AG04450 (cell line): Measurements from ENCODE around the gene CD68. TPM values are rescaled to one million over a fixed set of nuclear protein-coding genes. Genes with fewer than 3 reads are reported as not detected.

Experiments used
- CTCF ChIA-PET: fragments of 300-600, 350-600 bp; formaldehyde crosslinking; extraction: SDS; loops from one replicate; lab custom pipeline; 2022; ENCODE audit warnings: antibody characterized with exemption, inconsistent platforms; lab: Charles Lee
- POLR2A ChIA-PET: fragments of 350-600 bp; formaldehyde crosslinking; extraction: SDS; loops from one replicate; lab custom pipeline; 2021; ENCODE audit warnings: antibody characterized with exemption, inconsistent platforms; lab: Yijun Ruan, JAX
- DNase-seq: peaks from one replicate; pipeline ENCODE4 v3.0.0-alpha.2; 2011; ENCODE audit warnings: low read depth, low spot score
- H3K27ac ChIP-seq: one replicate; pipeline ENCODE4 v1.5.1; 2012; ENCODE audit warnings: low read depth, low read length, control low read depth
- H3K27me3 ChIP-seq: one replicate; pipeline ENCODE4 v1.6.0; 2012; ENCODE audit warnings: low read length; ENCODE audit not compliant: control insufficient read depth, insufficient read depth
- H3K4me3 ChIP-seq: 2 replicates; pipeline ENCODE4 v1.5.1; 2011; ENCODE audit warnings: mild to moderate bottlenecking, low read depth, low read length, control low read depth
- H3K9me3 ChIP-seq: 2 replicates; pipeline ENCODE4 v1.5.1; 2012; ENCODE audit warnings: low read length; ENCODE audit not compliant: control insufficient read depth, insufficient read depth
- CTCF ChIP-seq: IDR thresholded peaks from 2 replicates; pipeline ENCODE4 v1.5.1; 2011; ENCODE audit warnings: low read depth, low read length, control low read depth, inconsistent platforms
- polyA plus RNA-seq: library from polyadenylated mRNA; depleted of rRNA; stranded (reverse); fragments of >200 nt; gene quantifications from 2 replicates; pipeline ENCODE4 v1.2.3, GENCODE V29; 2011

CD68 gene
- polyA plus RNA-seq, 1 experiment: 34.1 TPM

GRCh38 chr17:7570351-7570750, 9.1 kb upstream of the CD68 start:
- DNase-seq: no peak
- Histone ChIP-seq H3K4me3 (no peak overlapping the region), H3K27me3 (no peaks in the 10 kb centered on the region), H3K27ac (no peak overlapping the region), H3K9me3 (peaks cover 7% of the 10 kb centered on the region; the same call in 1 of the 2 replicates)
- ChIA-PET CTCF (interaction anchor here (1.6 to 3.4 kb wide), 2 partner anchors 9 to 56 kb away, joined by 4 to 24 read pairs; partner anchors contain the start of gene SENP3), POLR2A (interaction anchor here (1.3 kb wide), 1 partner anchor 9 kb away, joined by 3 read pairs; the partner anchor contains the start of gene CD68)
- TF ChIP-seq CTCF: no peak

- Histone ChIP-seq H3K9me3 (peaks cover 7% of the 10 kb centered on the region; the same call in 1 of the 2 replicates), H3K27ac (peak overlapping the region; percentile 85), H3K27me3 (no peaks in the 10 kb centered on the region), H3K4me3 (peak overlapping the region; percentile 72)
- DNase-seq: no peak
- TF ChIP-seq CTCF: no peak
- POLR2A ChIA-PET: interaction anchor here (0.5 to 4.8 kb wide), 3 partner anchors 12 to 99 kb away, joined by 6 to 44 read pairs (median 7); partner anchors contain the start of gene MPDU1
- CTCF ChIA-PET: interaction anchor here (1.2 to 3.4 kb wide), 2 partner anchors 11 to 17 kb away, joined by 4 to 24 read pairs; partner anchors contain the start of gene SENP3
These were observed 7.2 kb upstream of the CD68 start for GRCh38 chr17:7572338-7572587.

- no peaks in the 10 kb centered on the region for H3K27me3 ChIP-seq
- POLR2A ChIA-PET: interaction anchor here (0.5 to 4.8 kb wide), 13 partner anchors 11 to 276 kb away, joined by 3 to 44 read pairs (median 6); partner anchors contain the start of genes MPDU1, POLR2A, SAT2 and SENP3
- CTCF ChIA-PET: interaction anchor here (0.9 to 3.4 kb wide), 2 partner anchors 11 to 43 kb away, joined by 3 to 24 read pairs; partner anchors contain the start of gene SENP3
- peak; percentile 98 for DNase-seq
- H3K27ac ChIP-seq: peak overlapping the region; percentile 96
- peak; percentile 6; the same call in 1 of the 2 replicates for TF ChIP-seq CTCF
- peaks cover 7% of the 10 kb centered on the region; the same call in 1 of the 2 replicates for H3K9me3 ChIP-seq
- H3K4me3 ChIP-seq: peak overlapping the region; percentile 98
These were observed 6.7 kb upstream of the CD68 start for GRCh38 chr17:7572588-7573323.

DNA sequence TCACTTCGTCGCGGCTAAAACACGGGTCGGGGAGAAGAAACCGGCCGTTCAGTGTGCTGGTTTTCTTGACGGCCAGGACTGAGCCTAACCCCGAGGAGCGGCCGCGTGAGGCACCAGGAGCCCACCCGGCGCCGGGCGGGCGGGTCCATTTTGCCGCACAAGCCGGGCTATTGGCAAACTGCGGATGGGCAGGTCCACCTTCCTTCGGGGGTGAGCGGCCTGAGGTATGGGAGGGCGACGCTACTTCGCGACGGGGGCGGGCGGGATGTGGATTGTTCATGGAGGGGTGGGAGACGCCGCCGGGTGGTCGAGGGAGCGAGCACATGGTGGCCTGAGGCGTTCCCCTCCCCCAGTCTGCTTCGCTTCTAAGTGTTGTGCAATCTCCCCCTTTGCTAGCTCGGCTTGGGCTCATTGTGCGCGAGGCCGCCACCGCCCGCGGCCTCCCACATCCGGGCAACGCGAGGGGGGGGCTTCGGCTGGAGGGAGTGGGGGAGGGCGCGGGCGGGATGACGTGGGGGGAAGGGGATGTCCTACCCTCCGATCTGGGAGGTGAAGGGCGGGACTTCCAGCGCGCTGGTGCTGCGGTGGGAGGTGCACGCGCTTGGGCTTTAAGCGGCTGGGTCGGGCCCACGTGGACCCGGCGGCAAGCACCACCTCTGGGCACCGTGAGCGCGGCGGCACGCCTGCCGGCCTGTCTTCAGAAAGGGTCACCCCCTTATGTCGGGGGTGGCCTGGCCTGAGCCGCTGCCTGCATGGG, 5.9 kb upstream of the CD68 start:
- no peak for TF ChIP-seq CTCF
- DNase-seq: peak; percentile 77
- ChIA-PET CTCF (interaction anchor here (0.9 to 1.9 kb wide), 5 partner anchors 13 to 218 kb away, joined by 3 to 7 read pairs (median 3); partner anchors contain the start of gene SOX15), POLR2A (interaction anchor here (0.6 to 4.8 kb wide), 13 partner anchors 8 to 275 kb away, joined by 3 to 44 read pairs (median 5); partner anchors contain the start of genes MPDU1, POLR2A, SAT2 and SENP3)
- Histone ChIP-seq H3K9me3 (peaks cover 7% of the 10 kb centered on the region; the same call in 1 of the 2 replicates), H3K4me3 (peak overlapping the region; percentile 98), H3K27ac (peak overlapping the region; percentile 96), H3K27me3 (no peaks in the 10 kb centered on the region)
